Transverse colon (tissue), 4 donors: ENCODE measurements around the gene BICDL2. TPM values are rescaled to one million over a fixed set of nuclear protein-coding genes. Genes with fewer than 3 reads are reported as not detected.
A peak's percentile ranks its signal among the peaks of the same experiment; 100 is the strongest.

Experiments
- DNase-seq: peaks from one replicate; pipeline ENCODE4 v3.0.0-alpha.2; 2019
- H3K27ac ChIP-seq, 4 donors: fragments of 200-600 bp; sonication (generic); 2 replicates each; pipeline ENCODE4 v1.5.1; 2016 to 2018; ENCODE audit warnings: inconsistent platforms in 4 of 4
- H3K27me3 ChIP-seq: fragments of 200-600 bp; sonication (generic); 2 replicates; pipeline ENCODE4 v1.5.1; 2017; ENCODE audit warnings: inconsistent platforms
- H3K36me3 ChIP-seq, 4 donors: fragments of 200-600 bp; sonication (generic); 2 replicates each; pipeline ENCODE4 v1.5.1; 2017 to 2019; ENCODE audit warnings: inconsistent platforms in 4 of 4
- H3K4me1 ChIP-seq, 4 donors: fragments of 200-600 bp; sonication (generic); 2 replicates each; pipeline ENCODE4 v1.5.1; 2017 to 2020; ENCODE audit warnings: inconsistent platforms in 4 of 4
- H3K4me3 ChIP-seq, 4 donors: fragments of 200-600 bp; sonication (generic); 1 replicate in 1 of 4; 2 replicates in 3 of 4; pipeline versions ENCODE4 v1.5.1 to v1.6.1; 2017 to 2019; ENCODE audit warnings: inconsistent platforms in 4 of 4
- H3K9me3 ChIP-seq, 2 donors: fragments of 200-600 bp; sonication (generic); 2 replicates each; pipeline ENCODE4 v1.5.1; 2017 to 2019; ENCODE audit warnings: inconsistent platforms in 2 of 2
- EP300 ChIP-seq: sonication (generic); formaldehyde crosslinking; IDR thresholded peaks from one replicate; pipeline ENCODE4 v1.6.1; 2017; ENCODE audit warnings: antibody characterized with exemption, low read depth
- POLR2A ChIP-seq: fragments of 450-650 bp; IDR thresholded peaks from one replicate; pipeline ENCODE4 v1.6.1; 2016; ENCODE audit warnings: antibody characterized with exemption, mild to moderate bottlenecking, moderate library complexity
- POLR2AphosphoS5 ChIP-seq, 3 donors: sonication (generic); formaldehyde crosslinking; IDR thresholded peaks; one replicate each; pipeline ENCODE4 v1.6.1; 2016; ENCODE audit warnings: antibody characterized with exemption in 3 of 3
- WGBS, 2 donors: methylation state at CpG; one replicate each; pipeline ENCODE4 v1.1.5; 2018; ENCODE audit warnings: low coverage in 1 of 2; 5-methylcytosine and 5-hydroxymethylcytosine counted together
- in situ Hi-C, 4 donors: fragments of 200-750 bp; cut with MboI; loops; one replicate each; pipeline versions ENCODE4 v1.15.0 to v1.15.1; 2017; ENCODE audit warnings: low sequenced_read_pairs in 3 of 4, low pct_ligation_motif_present in 1 of 4, low pct_unique_long_range_greater_than_20kb in 1 of 4
- intact Hi-C: fragments of 100-400 bp; cut with DNase I; formaldehyde crosslinking; loops from one replicate; pipeline ENCODE4 v1.15.1; 2023; ENCODE audit warnings: low total_unique reads
- total RNA-seq, 4 donors: library from RNA; depleted of rRNA; stranded (reverse); fragments of >200 nt; gene quantifications; one replicate each; pipeline ENCODE4 v1.1.0, GENCODE V29; 2016
- TF ChIP-seq, protein P1 (sequence below), 5 experiments: fragments of 200-600 bp in 3 of 5; fragments of 450-650 bp in 2 of 5; sonication (generic) in 3 of 5; IDR thresholded peaks; 1 replicate in 2 of 5; 2 replicates in 3 of 5; pipeline ENCODE4 v1.5.1; 2016 to 2017; ENCODE audit warnings: antibody characterized with exemption in 5 of 5, inconsistent platforms in 3 of 5, mild to moderate bottlenecking in 2 of 5, moderate library complexity in 1 of 5

BICDL2 gene
- total RNA-seq, 4 donors from 2014 or later = 123 to 357 (median 167) TPM

DNA sequence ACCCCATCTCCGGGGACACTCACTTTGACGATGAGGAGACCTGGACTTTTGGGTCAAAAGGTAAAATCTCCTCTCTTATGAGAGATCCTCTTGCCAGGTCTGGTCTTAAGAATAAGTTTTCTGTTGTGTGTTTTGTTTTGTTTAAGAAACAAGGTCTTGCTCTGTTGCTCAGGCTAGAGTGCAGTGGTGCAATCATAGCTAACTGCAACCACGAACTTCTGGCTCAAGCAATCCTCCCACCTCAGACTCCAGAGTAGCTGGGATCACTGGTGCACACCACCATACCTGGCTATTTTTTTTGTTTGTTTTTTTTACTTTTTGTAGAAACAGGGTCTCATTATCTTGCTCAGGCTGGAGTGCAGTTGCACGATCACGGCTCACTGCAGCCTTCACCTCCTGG lies 13.7 kb upstream of the BICDL2 start:
- intact Hi-C loops (loop anchor here (10.0 kb wide), 1 partner anchor 114 kb away; no protein-coding TSS in a partner anchor), in situ Hi-C loops (no loop called here)
- Histone ChIP-seq H3K9me3 (no peaks in the 10 kb centered on the region), H3K36me3 (no peaks in the 10 kb centered on the region), H3K27ac (no peak overlapping the region), H3K27me3 (peaks cover 55% of the 10 kb centered on the region), H3K4me1 (peaks cover 0 to 16% (median 14%) of the 10 kb centered on the region in 4 donors), H3K4me3 (no peak overlapping the region)
- DNase-seq = no peak
- 20 to 70% methylated on average over 1 to 5 of the region's 5 CpGs for WGBS, 2 donors
- TF ChIP-seq EP300 = no peak
- no peak for TF ChIP-seq POLR2AphosphoS5 (IDR thresholded peaks at IDR 0.05)
- TF ChIP-seq POLR2A = no peak
- TF ChIP-seq, protein P1, sequence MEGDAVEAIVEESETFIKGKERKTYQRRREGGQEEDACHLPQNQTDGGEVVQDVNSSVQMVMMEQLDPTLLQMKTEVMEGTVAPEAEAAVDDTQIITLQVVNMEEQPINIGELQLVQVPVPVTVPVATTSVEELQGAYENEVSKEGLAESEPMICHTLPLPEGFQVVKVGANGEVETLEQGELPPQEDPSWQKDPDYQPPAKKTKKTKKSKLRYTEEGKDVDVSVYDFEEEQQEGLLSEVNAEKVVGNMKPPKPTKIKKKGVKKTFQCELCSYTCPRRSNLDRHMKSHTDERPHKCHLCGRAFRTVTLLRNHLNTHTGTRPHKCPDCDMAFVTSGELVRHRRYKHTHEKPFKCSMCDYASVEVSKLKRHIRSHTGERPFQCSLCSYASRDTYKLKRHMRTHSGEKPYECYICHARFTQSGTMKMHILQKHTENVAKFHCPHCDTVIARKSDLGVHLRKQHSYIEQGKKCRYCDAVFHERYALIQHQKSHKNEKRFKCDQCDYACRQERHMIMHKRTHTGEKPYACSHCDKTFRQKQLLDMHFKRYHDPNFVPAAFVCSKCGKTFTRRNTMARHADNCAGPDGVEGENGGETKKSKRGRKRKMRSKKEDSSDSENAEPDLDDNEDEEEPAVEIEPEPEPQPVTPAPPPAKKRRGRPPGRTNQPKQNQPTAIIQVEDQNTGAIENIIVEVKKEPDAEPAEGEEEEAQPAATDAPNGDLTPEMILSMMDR (IDR thresholded peaks at IDR 0.05) = no peak

DNA sequence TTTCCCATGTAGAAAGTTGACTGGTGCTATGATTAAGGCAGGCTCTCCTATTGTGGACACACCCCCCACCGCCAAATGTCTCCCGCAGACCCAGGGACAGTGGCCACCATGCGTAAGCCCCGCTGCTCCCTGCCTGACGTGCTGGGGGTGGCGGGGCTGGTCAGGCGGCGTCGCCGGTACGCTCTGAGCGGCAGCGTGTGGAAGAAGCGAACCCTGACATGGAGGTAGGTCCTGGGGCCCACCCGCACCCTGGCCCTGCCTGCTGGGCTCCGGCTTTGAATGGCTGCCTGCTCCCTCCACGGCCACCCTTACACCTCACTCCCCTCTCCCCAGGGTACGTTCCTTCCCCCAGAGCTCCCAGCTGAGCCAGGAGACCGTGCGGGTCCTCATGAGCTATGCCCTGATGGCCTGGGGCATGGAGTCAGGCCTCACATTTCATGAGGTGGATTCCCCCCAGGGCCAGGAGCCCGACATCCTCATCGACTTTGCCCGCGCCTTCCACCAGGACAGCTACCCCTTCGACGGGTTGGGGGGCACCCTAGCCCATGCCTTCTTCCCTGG lies 13.3 kb upstream of the BICDL2 start:
- Histone ChIP-seq H3K9me3 (no peaks in the 10 kb centered on the region), H3K27ac (no peak overlapping the region), H3K36me3 (no peaks in the 10 kb centered on the region), H3K27me3 (peaks cover 60% of the 10 kb centered on the region), H3K4me1 (peaks cover 0 to 21% (median 19%) of the 10 kb centered on the region in 4 donors), H3K4me3 (no peak overlapping the region)
- 83% methylated on average over 24 of the region's 26 CpGs; no CpG with 5 or more reads in 1 of the 2 donors for WGBS, 2 donors
- DNase-seq = no peak
- TF ChIP-seq EP300 = no peak
- TF ChIP-seq POLR2AphosphoS5 (IDR thresholded peaks at IDR 0.05) = no peak
- intact Hi-C loops = loop anchor here (10.0 kb wide), 1 partner anchor 115 kb away; no protein-coding TSS in a partner anchor
- in situ Hi-C loops = loop anchor here in 1 of 4 donors (25.0 kb wide), 1 partner anchor 87 kb away; the partner anchor contains the start of gene ZNF213

DNA sequence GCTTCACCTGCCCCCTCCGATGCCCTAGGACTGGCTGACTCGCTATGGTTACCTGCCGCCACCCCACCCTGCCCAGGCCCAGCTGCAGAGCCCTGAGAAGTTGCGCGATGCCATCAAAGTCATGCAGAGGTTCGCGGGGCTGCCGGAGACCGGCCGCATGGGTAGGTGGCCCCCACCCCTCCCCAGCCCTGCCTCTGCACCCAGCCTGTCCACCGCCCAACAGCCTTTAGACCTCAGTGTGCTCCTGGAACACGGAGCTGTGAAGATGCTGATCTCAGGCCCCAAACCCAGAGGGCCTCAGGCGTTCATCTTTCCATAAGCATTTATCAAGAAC lies 10.6 kb upstream of the BICDL2 start:
- H3K9me3 ChIP-seq = no peaks in the 10 kb centered on the region
- H3K4me3 ChIP-seq = no peak overlapping the region
- in situ Hi-C loops = loop anchor here in 1 of 4 donors (25.0 kb wide), 1 partner anchor 90 kb away; the partner anchor contains the start of gene ZNF213
- 19% methylated on average over 13 of the region's 13 CpGs; no CpG with 5 or more reads in 1 of the 2 donors for WGBS, 2 donors
- no peak for DNase-seq
- H3K27ac ChIP-seq = no peak overlapping the region
- no peaks in the 10 kb centered on the region for H3K36me3 ChIP-seq
- TF ChIP-seq POLR2A (no peak), POLR2AphosphoS5 (IDR thresholded peaks at IDR 0.05) (no peak), EP300 (no peak)
- TF ChIP-seq, protein P1 (IDR thresholded peaks at IDR 0.05) = no peak
- intact Hi-C loops = no loop called here
- H3K4me1 ChIP-seq = peaks cover 0 to 22% (median 21%) of the 10 kb centered on the region in 4 donors
- peaks cover 86% of the 10 kb centered on the region for H3K27me3 ChIP-seq

DNA sequence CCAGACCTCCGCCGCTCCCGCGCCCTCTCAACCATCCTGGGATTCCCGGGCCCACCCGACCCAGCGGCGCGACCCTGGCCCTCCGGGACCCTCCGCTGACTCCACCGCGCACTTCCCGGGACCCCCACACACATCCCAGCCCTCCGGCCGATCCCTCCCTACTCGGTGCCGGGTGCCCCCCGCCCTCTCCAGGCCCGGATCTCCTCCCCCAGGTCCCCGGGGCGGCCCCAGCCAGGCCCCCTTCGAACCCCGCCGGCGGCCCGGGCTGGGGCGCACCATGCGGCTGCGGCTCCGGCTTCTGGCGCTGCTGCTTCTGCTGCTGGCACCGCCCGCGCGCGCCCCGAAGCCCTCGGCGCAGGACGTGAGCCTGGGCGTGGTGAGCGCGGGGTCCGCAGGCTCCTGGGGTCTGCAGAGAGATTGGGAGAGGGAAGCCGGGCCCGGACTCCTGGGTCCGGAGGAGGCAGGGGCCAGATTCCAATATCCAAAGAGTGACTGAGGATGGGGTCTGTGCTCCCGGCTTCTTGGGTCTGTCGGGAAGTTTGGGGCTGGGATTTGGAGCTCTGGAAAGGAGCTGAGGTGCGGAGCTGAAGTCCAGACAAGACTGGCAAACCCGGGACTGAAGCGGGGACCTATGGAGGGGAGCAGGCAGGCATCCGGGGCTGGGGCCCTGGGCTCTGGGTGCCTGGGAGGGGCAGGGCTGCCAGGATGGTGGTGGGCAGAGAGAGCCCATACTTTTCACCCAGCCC lies 10.1 kb upstream of the BICDL2 start:
- Histone ChIP-seq H3K4me3 (peak overlapping the region in 3 of 4 donors; percentile 7 to 53 (median 25)), H3K27ac (no peak overlapping the region), H3K36me3 (no peaks in the 10 kb centered on the region), H3K9me3 (no peaks in the 10 kb centered on the region), H3K27me3 (peaks cover 87% of the 10 kb centered on the region), H3K4me1 (peaks cover 0 to 22% (median 21%) of the 10 kb centered on the region in 4 donors)
- no peak for DNase-seq
- in situ Hi-C loops (loop anchor here in 1 of 4 donors (25.0 kb wide), 1 partner anchor 90 kb away; the partner anchor contains the start of gene ZNF213), intact Hi-C loops (no loop called here)
- 2% methylated on average over 48 of the region's 54 CpGs; no CpG with 5 or more reads in 1 of the 2 donors for WGBS, 2 donors
- no peak for TF ChIP-seq EP300
- TF ChIP-seq POLR2A = no peak
- TF ChIP-seq, protein P1 (IDR thresholded peaks at IDR 0.05) = no peak
- TF ChIP-seq POLR2AphosphoS5 (IDR thresholded peaks at IDR 0.05) = no peak
